Activated CD8-positive, alpha-beta T cell treated with anti-CD3 and anti-CD28 coated beads for 36 hours (primary cell): ENCODE results near the gene TMOD1. TPM values are rescaled to one million over a fixed set of nuclear protein-coding genes. Genes with fewer than 3 reads are reported as not detected.

Experiments
- ATAC-seq: fragments of 200-7000 bp; cut with Tn5 transposase; one replicate; pipeline ENCODE4 v1.10.0; 2021; ENCODE audit warnings: mild to moderate bottlenecking, moderate library complexity
- CTCF ChIA-PET: fragments of 350-600 bp; sonication (Branson Sonifier 250); formaldehyde crosslinking; loops from one replicate; lab custom pipeline; 2021; ENCODE audit warnings: antibody characterized with exemption; lab: Charles Lee
- POLR2A ChIA-PET: fragments of 350-600 bp; sonication (Branson Sonifier 250); formaldehyde crosslinking; loops from one replicate; lab custom pipeline; 2021; ENCODE audit warnings: antibody characterized with exemption; lab: Charles Lee
- DNase-seq: peaks from one replicate; pipeline ENCODE4 v3.0.0-alpha.2; 2020
- H3K27ac Mint-ChIP-seq: one replicate; pipeline ENCODE4 v1.8.0; 2021; ENCODE audit warnings: mild to moderate bottlenecking, mixed read lengths
- H3K27me3 Mint-ChIP-seq: one replicate; pipeline ENCODE4 v1.8.0; 2021; ENCODE audit warnings: mixed read lengths
- H3K36me3 Mint-ChIP-seq: one replicate; pipeline ENCODE4 v1.8.0; 2021; ENCODE audit warnings: low read depth, mixed read lengths
- H3K4me1 Mint-ChIP-seq: one replicate; pipeline ENCODE4 v1.8.0; 2021; ENCODE audit warnings: low read depth, mixed read lengths
- H3K4me3 Mint-ChIP-seq: one replicate; pipeline ENCODE4 v1.8.0; 2021; ENCODE audit warnings: mild to moderate bottlenecking, moderate library complexity, mixed read lengths
- H3K9me3 Mint-ChIP-seq: one replicate; pipeline ENCODE4 v1.8.0; 2021; ENCODE audit warnings: mixed read lengths
- intact Hi-C: fragments of 100-400 bp; cut with micrococcal nuclease; formaldehyde crosslinking; loops from one replicate; pipeline ENCODE4 v1.10.0; 2022
- total RNA-seq, 2 experiments: library from RNA; stranded (reverse); gene quantifications; one replicate each; pipeline ENCODE4 v1.2.3, GENCODE V29; 2021
- TF ChIP-seq, protein P1 (sequence below): fragments of 200-600 bp; IDR thresholded peaks from one replicate; pipeline ENCODE4 v1.8.0; 2022; ENCODE audit warnings: antibody characterized with exemption, mild to moderate bottlenecking

The TMOD1 gene
- total RNA-seq, 2 experiments from 2014 or later = 0.47 to 0.60 TPM

DNA sequence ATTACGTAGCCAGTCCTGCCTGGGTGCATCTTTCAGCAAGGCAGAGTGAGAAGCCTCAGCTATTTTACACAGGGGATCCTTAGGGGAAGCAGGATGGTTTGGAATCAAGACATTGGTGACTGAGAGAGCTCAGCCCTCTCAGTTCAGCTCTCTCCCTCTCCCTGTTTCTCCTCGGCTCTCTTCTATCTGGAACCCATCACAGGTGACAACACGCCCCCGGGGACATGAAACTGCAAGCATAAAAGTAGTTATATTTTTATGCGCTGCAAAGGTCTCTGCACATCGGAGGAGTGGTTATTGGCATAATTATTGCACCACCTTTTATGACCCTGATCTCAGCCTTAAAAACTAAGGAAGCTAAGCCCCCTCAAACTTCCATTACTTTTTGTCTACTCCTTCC, 14.2 kb downstream of the TMOD1 start:
- Mint-ChIP-seq H3K27ac (no peak overlapping the region), H3K4me1 (peaks cover 8% of the 10 kb centered on the region), H3K27me3 (peaks cover 27% of the 10 kb centered on the region), H3K36me3 (no peaks in the 10 kb centered on the region), H3K9me3 (no peaks in the 10 kb centered on the region), H3K4me3 (no peak overlapping the region)
- DNase-seq = no peak
- no peak for ATAC-seq
- TF ChIP-seq, protein P1, sequence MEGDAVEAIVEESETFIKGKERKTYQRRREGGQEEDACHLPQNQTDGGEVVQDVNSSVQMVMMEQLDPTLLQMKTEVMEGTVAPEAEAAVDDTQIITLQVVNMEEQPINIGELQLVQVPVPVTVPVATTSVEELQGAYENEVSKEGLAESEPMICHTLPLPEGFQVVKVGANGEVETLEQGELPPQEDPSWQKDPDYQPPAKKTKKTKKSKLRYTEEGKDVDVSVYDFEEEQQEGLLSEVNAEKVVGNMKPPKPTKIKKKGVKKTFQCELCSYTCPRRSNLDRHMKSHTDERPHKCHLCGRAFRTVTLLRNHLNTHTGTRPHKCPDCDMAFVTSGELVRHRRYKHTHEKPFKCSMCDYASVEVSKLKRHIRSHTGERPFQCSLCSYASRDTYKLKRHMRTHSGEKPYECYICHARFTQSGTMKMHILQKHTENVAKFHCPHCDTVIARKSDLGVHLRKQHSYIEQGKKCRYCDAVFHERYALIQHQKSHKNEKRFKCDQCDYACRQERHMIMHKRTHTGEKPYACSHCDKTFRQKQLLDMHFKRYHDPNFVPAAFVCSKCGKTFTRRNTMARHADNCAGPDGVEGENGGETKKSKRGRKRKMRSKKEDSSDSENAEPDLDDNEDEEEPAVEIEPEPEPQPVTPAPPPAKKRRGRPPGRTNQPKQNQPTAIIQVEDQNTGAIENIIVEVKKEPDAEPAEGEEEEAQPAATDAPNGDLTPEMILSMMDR = no peak
- ChIA-PET POLR2A (no interaction called here), CTCF (interaction anchor here (1.6 kb wide), 1 partner anchor 83 kb away, joined by 5 read pairs; no protein-coding TSS in a partner anchor)
- intact Hi-C loops = no loop called here

DNA sequence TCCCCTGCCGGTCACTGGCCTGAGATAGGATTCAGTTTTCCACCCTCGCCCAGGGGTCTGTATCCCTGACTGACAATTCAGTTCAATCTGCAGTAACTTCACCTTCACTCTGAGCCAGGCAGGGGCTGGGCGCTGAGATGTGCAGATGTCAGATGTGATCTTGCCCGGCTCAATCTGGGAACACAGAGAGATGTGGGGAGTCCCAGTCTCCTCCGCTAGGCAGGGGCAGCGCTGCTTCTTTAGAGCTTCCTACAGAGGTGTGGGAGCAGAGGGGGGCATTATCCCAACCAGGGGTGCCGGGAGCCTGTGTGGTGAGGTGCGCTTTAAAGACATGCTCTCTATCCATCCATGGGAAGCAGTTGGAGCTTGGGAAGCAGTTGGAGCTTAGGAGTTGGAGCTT, 14.6 kb downstream of the TMOD1 start:
- intact Hi-C loops = no loop called here
- POLR2A ChIA-PET = no interaction called here
- peaks cover 27% of the 10 kb centered on the region for H3K27me3 Mint-ChIP-seq
- H3K27ac Mint-ChIP-seq = no peak overlapping the region
- no peaks in the 10 kb centered on the region for H3K36me3 Mint-ChIP-seq
- H3K4me3 Mint-ChIP-seq = no peak overlapping the region
- ATAC-seq (no peak), DNase-seq (no peak)
- TF ChIP-seq, protein P1 = no peak
- H3K4me1 Mint-ChIP-seq = peaks cover 3% of the 10 kb centered on the region
- H3K9me3 Mint-ChIP-seq = no peaks in the 10 kb centered on the region
- CTCF ChIA-PET = no interaction called here

GRCh38 chr9:97517331-97518089, 16.0 kb downstream of the TMOD1 start:
- POLR2A ChIA-PET = no interaction called here
- intact Hi-C loops = no loop called here
- H3K36me3 Mint-ChIP-seq = no peaks in the 10 kb centered on the region

DNA sequence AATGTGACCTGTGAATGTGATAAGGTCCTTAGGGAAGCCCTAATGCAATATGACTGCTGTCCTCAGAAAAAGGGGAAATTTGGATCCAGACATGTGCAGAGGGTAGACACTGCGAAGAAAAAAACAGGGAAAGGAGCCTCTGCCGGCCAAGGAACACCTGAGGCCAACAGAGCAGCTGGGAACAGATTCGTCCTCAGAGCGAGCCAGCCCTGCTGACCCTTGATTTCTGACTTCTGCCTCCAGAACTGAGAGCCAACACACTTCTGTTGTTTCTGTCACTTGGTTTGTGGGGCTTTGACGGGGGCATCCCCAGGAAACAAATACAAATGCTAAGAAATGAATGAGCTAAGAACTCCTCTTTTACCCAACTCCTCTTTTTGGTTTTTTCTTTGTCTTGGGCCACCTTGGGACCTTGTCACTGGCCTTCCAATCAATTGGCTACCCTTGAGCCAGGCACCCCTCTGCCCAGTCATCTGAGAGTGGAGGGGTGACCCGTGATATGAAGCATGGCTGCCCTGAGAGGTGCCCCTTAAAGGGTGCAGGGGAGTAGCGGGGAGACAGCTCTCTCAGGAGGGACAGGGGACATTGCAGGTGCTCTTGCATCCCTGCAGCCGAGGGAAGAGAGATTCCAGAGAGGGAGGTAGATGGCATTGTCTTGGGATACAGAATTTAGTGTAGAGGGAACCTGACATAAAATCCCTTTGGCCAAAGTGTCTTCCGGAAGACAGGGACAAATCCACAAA, 16.9 kb downstream of the TMOD1 start:
- Mint-ChIP-seq H3K27me3 (peaks cover 27% of the 10 kb centered on the region), H3K4me1 (no peaks in the 10 kb centered on the region), H3K9me3 (no peaks in the 10 kb centered on the region), H3K4me3 (no peak overlapping the region), H3K27ac (no peak overlapping the region), H3K36me3 (no peaks in the 10 kb centered on the region)
- TF ChIP-seq, protein P1 = no peak
- ChIA-PET CTCF (interaction anchor here (1.0 to 1.6 kb wide), 2 partner anchors 80 to 97 kb away, joined by 3 to 7 read pairs; no protein-coding TSS in a partner anchor), POLR2A (no interaction called here)
- intact Hi-C loops = no loop called here
- DNase-seq (no peak), ATAC-seq (no peak)

More at GRCh38 chr9:97517331-97518089, 16.0 kb downstream of the TMOD1 start:
- CTCF ChIA-PET = interaction anchor here (0.6 to 1.6 kb wide), 2 partner anchors 90 to 98 kb away, joined by 3 to 7 read pairs; no protein-coding TSS in a partner anchor
- no peak for DNase-seq
- Mint-ChIP-seq H3K4me3 (no peak overlapping the region), H3K9me3 (no peaks in the 10 kb centered on the region), H3K27ac (no peak overlapping the region), H3K27me3 (peaks cover 27% of the 10 kb centered on the region), H3K4me1 (no peaks in the 10 kb centered on the region)
- no peak for ATAC-seq
- TF ChIP-seq, protein P1 = no peak

GRCh38 chr9:97518909-97519307, 17.4 kb downstream of the TMOD1 start:
- no peak for ATAC-seq
- intact Hi-C loops = no loop called here
- ChIA-PET POLR2A (interaction anchor here (0.7 kb wide), 1 partner anchor 16 kb away, joined by 3 read pairs; no protein-coding TSS in a partner anchor), CTCF (interaction anchor here (1.0 to 1.6 kb wide), 2 partner anchors 80 to 96 kb away, joined by 3 to 7 read pairs; no protein-coding TSS in a partner anchor)
- H3K27ac Mint-ChIP-seq = no peak overlapping the region
- H3K27me3 Mint-ChIP-seq = peaks cover 27% of the 10 kb centered on the region
- H3K4me1 Mint-ChIP-seq = no peaks in the 10 kb centered on the region
- H3K4me3 Mint-ChIP-seq = no peak overlapping the region
- no peaks in the 10 kb centered on the region for H3K9me3 Mint-ChIP-seq
- H3K36me3 Mint-ChIP-seq = no peaks in the 10 kb centered on the region
- DNase-seq = no peak
- TF ChIP-seq, protein P1 = no peak
